ENCODE data around the gene CELF2. TPM values are rescaled to one million over a fixed set of nuclear protein-coding genes. Genes with fewer than 3 reads are reported as not detected.

CELF2 gene
- total RNA-seq, 6 donors from 2014 or later = 82.7 to 193 (median 120) TPM

DNA sequence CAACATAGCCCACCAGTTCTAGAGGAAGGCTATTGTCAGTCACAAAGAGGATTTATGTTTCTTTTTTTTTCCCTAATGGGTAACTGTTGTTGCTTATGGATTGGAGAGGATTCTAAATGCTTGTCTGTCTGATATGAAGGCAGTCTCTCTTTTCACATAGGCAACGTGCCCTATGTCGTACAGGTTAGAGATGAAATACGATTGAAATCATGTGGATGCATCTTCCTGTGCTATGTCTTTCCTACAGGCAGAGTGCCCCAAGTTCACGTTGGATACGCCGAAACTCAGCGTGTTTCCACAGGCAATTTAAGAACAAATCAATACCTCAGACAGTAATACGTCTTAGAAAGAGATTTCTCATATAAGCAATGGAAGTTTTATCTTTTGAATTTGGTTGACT is 93.8 kb downstream of the CELF2 start:
- H3K4me3 ChIP-seq = no peak overlapping the region
- H3K4me1 ChIP-seq = no peaks in the 10 kb centered on the region
- H3K27ac ChIP-seq = no peak overlapping the region
- H3K27me3 ChIP-seq = no peaks in the 10 kb centered on the region
- peaks cover 0 to 3% (median 0%) of the 10 kb centered on the region in 4 donors for H3K9me3 ChIP-seq
- H3K36me3 ChIP-seq = no peaks in the 10 kb centered on the region
- TF ChIP-seq POLR2AphosphoS5 (IDR thresholded peaks at IDR 0.05) (no peak), POLR2A (IDR thresholded peaks at IDR 0.05) (no peak), EP300 (IDR thresholded peaks at IDR 0.05) (no peak)
- TF ChIP-seq, protein P1, sequence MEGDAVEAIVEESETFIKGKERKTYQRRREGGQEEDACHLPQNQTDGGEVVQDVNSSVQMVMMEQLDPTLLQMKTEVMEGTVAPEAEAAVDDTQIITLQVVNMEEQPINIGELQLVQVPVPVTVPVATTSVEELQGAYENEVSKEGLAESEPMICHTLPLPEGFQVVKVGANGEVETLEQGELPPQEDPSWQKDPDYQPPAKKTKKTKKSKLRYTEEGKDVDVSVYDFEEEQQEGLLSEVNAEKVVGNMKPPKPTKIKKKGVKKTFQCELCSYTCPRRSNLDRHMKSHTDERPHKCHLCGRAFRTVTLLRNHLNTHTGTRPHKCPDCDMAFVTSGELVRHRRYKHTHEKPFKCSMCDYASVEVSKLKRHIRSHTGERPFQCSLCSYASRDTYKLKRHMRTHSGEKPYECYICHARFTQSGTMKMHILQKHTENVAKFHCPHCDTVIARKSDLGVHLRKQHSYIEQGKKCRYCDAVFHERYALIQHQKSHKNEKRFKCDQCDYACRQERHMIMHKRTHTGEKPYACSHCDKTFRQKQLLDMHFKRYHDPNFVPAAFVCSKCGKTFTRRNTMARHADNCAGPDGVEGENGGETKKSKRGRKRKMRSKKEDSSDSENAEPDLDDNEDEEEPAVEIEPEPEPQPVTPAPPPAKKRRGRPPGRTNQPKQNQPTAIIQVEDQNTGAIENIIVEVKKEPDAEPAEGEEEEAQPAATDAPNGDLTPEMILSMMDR (IDR thresholded peaks at IDR 0.05) = no peak
- 92 to 95% methylated on average over 8 of the region's 8 CpGs for WGBS, 2 donors
- no peak for DNase-seq
- no peak for ATAC-seq (ENCODE audit: low FRiP score in 2 of 2)

DNA sequence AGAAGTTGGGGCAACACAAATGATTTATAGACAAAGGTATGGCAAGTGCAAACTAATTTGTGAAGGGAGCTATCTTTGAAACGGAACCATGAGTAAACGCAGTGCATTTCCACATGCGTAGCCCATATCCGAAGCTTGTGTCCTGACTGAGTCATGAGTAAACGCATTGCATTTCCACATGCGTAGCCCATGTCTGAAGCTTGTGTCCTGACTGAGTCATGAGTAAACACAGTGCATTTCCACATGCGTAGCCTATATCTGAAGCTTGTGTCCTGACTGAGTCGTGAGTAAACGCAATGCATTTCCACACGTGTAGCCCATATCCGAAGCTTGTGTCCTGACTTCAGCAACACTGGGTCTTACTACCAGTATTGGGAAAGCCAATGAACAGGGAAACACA is 95.0 kb downstream of the CELF2 start:
- H3K27me3 ChIP-seq = no peaks in the 10 kb centered on the region
- ATAC-seq (ENCODE audit: low FRiP score in 2 of 2) (no peak), DNase-seq (no peak)
- H3K9me3 ChIP-seq = peaks cover 0 to 3% (median 0%) of the 10 kb centered on the region in 4 donors
- H3K27ac ChIP-seq = no peak overlapping the region
- H3K36me3 ChIP-seq = no peaks in the 10 kb centered on the region
- no peaks in the 10 kb centered on the region for H3K4me1 ChIP-seq
- 88 to 92% methylated on average over 11 of the region's 11 CpGs for WGBS, 2 donors
- TF ChIP-seq, protein P1 (IDR thresholded peaks at IDR 0.05) = no peak
- no peak overlapping the region for H3K4me3 ChIP-seq

DNA sequence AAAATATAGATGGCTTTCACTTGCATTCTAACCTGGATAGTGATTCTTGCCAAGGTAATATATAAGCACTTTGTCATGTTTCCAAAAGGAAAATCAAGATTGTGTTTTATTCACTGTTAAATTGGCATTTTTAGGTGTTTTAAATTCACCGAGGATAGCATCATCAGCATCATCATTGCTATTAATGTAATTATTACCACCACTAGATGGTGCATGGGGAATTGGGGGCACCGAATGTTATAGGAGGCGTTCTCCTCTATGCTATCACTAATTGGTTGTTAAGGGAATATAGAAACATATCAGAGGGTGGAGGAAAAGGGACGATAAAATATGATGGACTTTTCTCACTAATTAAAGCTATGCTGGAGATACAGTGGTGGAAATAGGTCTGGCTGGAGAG is 95.5 kb downstream of the CELF2 start:
- DNase-seq = no peak
- TF ChIP-seq, protein P1 (IDR thresholded peaks at IDR 0.05) = peak in 3 of 6 experiments; percentile 22 to 51 (median 37)
- TF ChIP-seq EP300 (IDR thresholded peaks at IDR 0.05) (no peak), POLR2AphosphoS5 (IDR thresholded peaks at IDR 0.05) (no peak), POLR2A (IDR thresholded peaks at IDR 0.05) (no peak)
- Histone ChIP-seq H3K27me3 (no peaks in the 10 kb centered on the region), H3K9me3 (peaks cover 0 to 3% (median 0%) of the 10 kb centered on the region in 4 donors), H3K4me3 (no peak overlapping the region), H3K36me3 (no peaks in the 10 kb centered on the region), H3K27ac (no peak overlapping the region), H3K4me1 (no peaks in the 10 kb centered on the region)
- 36 to 49% methylated on average over 4 of the region's 4 CpGs for WGBS, 2 donors
- no peak for ATAC-seq (ENCODE audit: low FRiP score in 2 of 2)

DNA sequence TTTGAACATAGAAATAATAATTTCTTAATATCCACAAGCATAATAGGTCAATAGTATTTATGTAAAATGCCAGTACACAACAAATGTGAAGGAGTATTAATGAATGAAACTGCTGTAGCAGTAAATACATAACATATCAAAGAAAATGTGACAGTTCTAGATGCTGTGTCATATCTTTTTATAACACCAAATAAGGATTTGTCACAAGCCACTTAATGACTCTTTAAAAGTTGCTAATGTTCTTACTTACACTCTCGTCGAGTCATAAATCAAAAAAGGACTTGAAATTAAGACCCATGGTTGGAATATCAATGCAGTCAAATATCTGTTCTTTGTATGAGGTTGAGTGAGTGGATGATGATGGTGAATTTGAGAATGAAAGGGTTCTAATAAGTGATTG is 96.6 kb downstream of the CELF2 start:
- Histone ChIP-seq H3K4me1 (no peaks in the 10 kb centered on the region), H3K27ac (no peak overlapping the region), H3K9me3 (peaks cover 0 to 3% (median 0%) of the 10 kb centered on the region in 4 donors), H3K27me3 (no peaks in the 10 kb centered on the region), H3K36me3 (no peaks in the 10 kb centered on the region), H3K4me3 (no peak overlapping the region)
- ATAC-seq (ENCODE audit: low FRiP score in 2 of 2) (no peak), DNase-seq (no peak)
- TF ChIP-seq, protein P1 (IDR thresholded peaks at IDR 0.05) = no peak
- TF ChIP-seq POLR2AphosphoS5 (IDR thresholded peaks at IDR 0.05) (no peak), POLR2A (IDR thresholded peaks at IDR 0.05) (no peak), EP300 (IDR thresholded peaks at IDR 0.05) (no peak)
- WGBS, 2 donors = 86 to 90% methylated on average over 2 of the region's 2 CpGs

DNA sequence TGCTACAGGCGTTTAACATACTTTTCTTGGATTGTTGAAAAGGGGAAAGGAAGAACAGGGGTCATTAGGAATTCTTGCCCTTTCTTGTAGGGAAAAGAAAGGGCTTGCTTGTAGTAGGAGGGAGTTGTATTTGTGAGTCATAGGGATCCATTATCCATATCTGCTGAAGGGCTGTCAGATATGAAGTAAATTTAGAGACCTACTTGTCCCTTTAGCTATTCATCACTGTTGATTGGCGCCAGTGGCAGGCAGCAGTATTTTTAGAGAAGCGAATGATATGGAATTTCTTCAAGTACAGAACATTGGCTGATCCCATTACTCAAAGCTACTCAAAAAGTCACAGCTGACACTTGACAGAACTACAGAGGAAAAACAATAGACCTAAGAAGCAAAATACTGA is 97.7 kb downstream of the CELF2 start:
- H3K36me3 ChIP-seq = no peaks in the 10 kb centered on the region
- DNase-seq = no peak

More for the DNA sequence above, 97.7 kb downstream of the CELF2 start:
- H3K27ac ChIP-seq = no peak overlapping the region
- TF ChIP-seq, protein P1 (IDR thresholded peaks at IDR 0.05) = no peak
- TF ChIP-seq POLR2AphosphoS5 (IDR thresholded peaks at IDR 0.05) (no peak), POLR2A (IDR thresholded peaks at IDR 0.05) (no peak), EP300 (IDR thresholded peaks at IDR 0.05) (no peak)
- no peaks in the 10 kb centered on the region for H3K4me1 ChIP-seq
- no peak overlapping the region for H3K4me3 ChIP-seq
- no peaks in the 10 kb centered on the region for H3K9me3 ChIP-seq
- WGBS, 2 donors = 78 to 82% methylated on average over 3 of the region's 3 CpGs
- no peak for ATAC-seq (ENCODE audit: low FRiP score in 2 of 2)
- H3K27me3 ChIP-seq = no peaks in the 10 kb centered on the region
